Ishikawa (cell line): ENCODE data around the gene ATP1A2.

ENCODE experiments used
- CEBPB ChIP-seq: IDR thresholded peaks from 2 replicates; pipeline ENCODE4 v1.6.1; 2012
- CREB1 ChIP-seq: IDR thresholded peaks from 2 replicates; pipeline ENCODE4 v1.6.1; 2012; ENCODE audit warnings: low read depth
- EGR1 ChIP-seq: IDR thresholded peaks from 2 replicates; pipeline ENCODE4 v1.6.1; 2012
- EP300 ChIP-seq: IDR thresholded peaks from 2 replicates; pipeline ENCODE4 v1.6.1; 2012; ENCODE audit warnings: borderline replicate concordance
- FOXM1 ChIP-seq: IDR thresholded peaks from 2 replicates; pipeline ENCODE4 v1.6.1; 2012; ENCODE audit warnings: low read depth, borderline replicate concordance
- NFIC ChIP-seq: IDR thresholded peaks from 2 replicates; pipeline ENCODE4 v1.6.1; 2012
- RAD21 ChIP-seq: IDR thresholded peaks from 2 replicates; pipeline ENCODE4 v1.6.1; 2012; ENCODE audit warnings: low read depth
- TAF1 ChIP-seq: IDR thresholded peaks from 2 replicates; pipeline ENCODE4 v1.6.1; 2012; ENCODE audit warnings: low read depth, mild to moderate bottlenecking
- TEAD4 ChIP-seq: IDR thresholded peaks from 2 replicates; pipeline ENCODE4 v1.6.1; 2012
- YY1 ChIP-seq: IDR thresholded peaks from 2 replicates; pipeline ENCODE4 v1.6.1; 2012; ENCODE audit warnings: low read depth
- ZBTB7A ChIP-seq: IDR thresholded peaks from 2 replicates; pipeline ENCODE4 v1.6.1; 2012; ENCODE audit warnings: low read depth
- TF ChIP-seq, protein P1 (sequence below): IDR thresholded peaks from 2 replicates; pipeline ENCODE4 v1.6.1; 2012
- TF ChIP-seq, protein P2 (sequence below): IDR thresholded peaks from 2 replicates; pipeline ENCODE4 v1.6.1; 2012
- TF ChIP-seq, protein P3 (sequence below): IDR thresholded peaks from 2 replicates; pipeline ENCODE4 v1.6.1; 2012; ENCODE audit warnings: low read depth, mild to moderate bottlenecking

DNA sequence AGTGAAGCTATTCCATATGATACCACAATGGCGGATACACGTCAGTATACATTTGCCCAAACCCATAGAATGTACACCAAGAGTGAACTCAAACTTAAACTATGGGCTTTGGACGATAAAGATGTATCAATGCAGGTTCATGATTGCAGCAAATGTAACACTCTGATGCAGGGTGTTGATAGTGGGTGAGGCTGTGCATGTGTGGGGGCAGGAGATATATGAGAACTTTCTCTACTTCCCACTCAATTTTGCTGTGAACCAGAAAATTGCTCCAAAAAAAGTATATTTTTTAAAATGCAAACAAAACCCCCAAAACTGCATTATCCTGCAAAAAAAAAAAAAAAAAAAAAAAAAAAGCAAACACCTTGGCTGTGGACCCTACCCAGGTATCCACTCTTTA, 3.4 kb downstream of the ATP1A2 start:
- TF ChIP-seq, protein P1, sequence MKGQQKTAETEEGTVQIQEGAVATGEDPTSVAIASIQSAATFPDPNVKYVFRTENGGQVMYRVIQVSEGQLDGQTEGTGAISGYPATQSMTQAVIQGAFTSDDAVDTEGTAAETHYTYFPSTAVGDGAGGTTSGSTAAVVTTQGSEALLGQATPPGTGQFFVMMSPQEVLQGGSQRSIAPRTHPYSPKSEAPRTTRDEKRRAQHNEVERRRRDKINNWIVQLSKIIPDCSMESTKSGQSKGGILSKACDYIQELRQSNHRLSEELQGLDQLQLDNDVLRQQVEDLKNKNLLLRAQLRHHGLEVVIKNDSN = no peak
- TF ChIP-seq YY1 (no peak), FOXM1 (no peak), TAF1 (no peak), EP300 (no peak), ZBTB7A (no peak), RAD21 (no peak), CREB1 (no peak), EGR1 (no peak), TEAD4 (no peak), NFIC (no peak), CEBPB (no peak)
- TF ChIP-seq, protein P2, sequence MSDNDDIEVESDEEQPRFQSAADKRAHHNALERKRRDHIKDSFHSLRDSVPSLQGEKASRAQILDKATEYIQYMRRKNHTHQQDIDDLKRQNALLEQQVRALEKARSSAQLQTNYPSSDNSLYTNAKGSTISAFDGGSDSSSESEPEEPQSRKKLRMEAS = no peak
- TF ChIP-seq, protein P3, sequence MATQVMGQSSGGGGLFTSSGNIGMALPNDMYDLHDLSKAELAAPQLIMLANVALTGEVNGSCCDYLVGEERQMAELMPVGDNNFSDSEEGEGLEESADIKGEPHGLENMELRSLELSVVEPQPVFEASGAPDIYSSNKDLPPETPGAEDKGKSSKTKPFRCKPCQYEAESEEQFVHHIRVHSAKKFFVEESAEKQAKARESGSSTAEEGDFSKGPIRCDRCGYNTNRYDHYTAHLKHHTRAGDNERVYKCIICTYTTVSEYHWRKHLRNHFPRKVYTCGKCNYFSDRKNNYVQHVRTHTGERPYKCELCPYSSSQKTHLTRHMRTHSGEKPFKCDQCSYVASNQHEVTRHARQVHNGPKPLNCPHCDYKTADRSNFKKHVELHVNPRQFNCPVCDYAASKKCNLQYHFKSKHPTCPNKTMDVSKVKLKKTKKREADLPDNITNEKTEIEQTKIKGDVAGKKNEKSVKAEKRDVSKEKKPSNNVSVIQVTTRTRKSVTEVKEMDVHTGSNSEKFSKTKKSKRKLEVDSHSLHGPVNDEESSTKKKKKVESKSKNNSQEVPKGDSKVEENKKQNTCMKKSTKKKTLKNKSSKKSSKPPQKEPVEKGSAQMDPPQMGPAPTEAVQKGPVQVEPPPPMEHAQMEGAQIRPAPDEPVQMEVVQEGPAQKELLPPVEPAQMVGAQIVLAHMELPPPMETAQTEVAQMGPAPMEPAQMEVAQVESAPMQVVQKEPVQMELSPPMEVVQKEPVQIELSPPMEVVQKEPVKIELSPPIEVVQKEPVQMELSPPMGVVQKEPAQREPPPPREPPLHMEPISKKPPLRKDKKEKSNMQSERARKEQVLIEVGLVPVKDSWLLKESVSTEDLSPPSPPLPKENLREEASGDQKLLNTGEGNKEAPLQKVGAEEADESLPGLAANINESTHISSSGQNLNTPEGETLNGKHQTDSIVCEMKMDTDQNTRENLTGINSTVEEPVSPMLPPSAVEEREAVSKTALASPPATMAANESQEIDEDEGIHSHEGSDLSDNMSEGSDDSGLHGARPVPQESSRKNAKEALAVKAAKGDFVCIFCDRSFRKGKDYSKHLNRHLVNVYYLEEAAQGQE = no peak
